Stimulated activated CD8-positive, alpha-beta memory T cell treated with anti-CD3 and anti-CD28 coated beads, Interleukin-12 subunit alpha, Interleukin-12 subunit beta, amount 100 ng/mL, for 24 hours (primary cell): ENCODE measurements around the gene DHRS9.
"Not testable (repeated sequence)": the region's sequence is repeated elsewhere in the genome, so short reads cannot be mapped to it uniquely, and the experiment has no call there.

Experiments used
- DNase-seq: peaks from one replicate; pipeline ENCODE4 v3.0.0-alpha.2; 2020; ENCODE audit errors: extremely low read depth

The DHRS9 gene

GRCh38 chr2:169131587-169132512 is 62.5 kb downstream of the DHRS9 start:
- DNase-seq: no peak

- DNase-seq: not testable (repeated sequence)
Measured at GRCh38 chr2:169134272-169134671, 64.9 kb downstream of the DHRS9 start.

GRCh38 chr2:169136428-169136827 is 67.1 kb downstream of the DHRS9 start:
- DNase-seq: not testable (repeated sequence)

- no peak for DNase-seq
Measured at GRCh38 chr2:169136885-169137534, 67.6 kb downstream of the DHRS9 start.

- no peak for DNase-seq
Measured at GRCh38 chr2:169137924-169138323, 68.6 kb downstream of the DHRS9 start.

GRCh38 chr2:169139145-169139544 is 69.8 kb downstream of the DHRS9 start:
- DNase-seq: no peak

GRCh38 chr2:169139993-169140767 is 70.8 kb downstream of the DHRS9 start:
- no peak for DNase-seq

GRCh38 chr2:169141713-169142352 is 72.5 kb downstream of the DHRS9 start:
- no peak for DNase-seq

GRCh38 chr2:169143998-169144397 is 74.6 kb downstream of the DHRS9 start:
- no peak for DNase-seq
